GM18858 (cell line): ENCODE data around the gene USP13.

Experiments used
- ATAC-seq: cut with Tn5 transposase; IDR thresholded peaks from one replicate; pipeline ENCODE4 v1.9.1; 2021; ENCODE audit not compliant: unreplicated experiment

Gene USP13

GRCh38 chr3:179697736-179698332 lies 45.0 kb downstream of the USP13 start:
- ATAC-seq: no peak

GRCh38 chr3:179700716-179701115 lies 47.9 kb downstream of the USP13 start:
- no peak for ATAC-seq

- no peak for ATAC-seq
Measured at GRCh38 chr3:179701176-179701827, 48.5 kb downstream of the USP13 start.

- ATAC-seq: no peak
Measured at GRCh38 chr3:179702271-179702947, 49.6 kb downstream of the USP13 start.

- no peak for ATAC-seq
Measured at GRCh38 chr3:179703816-179704215, 51.0 kb downstream of the USP13 start.

- ATAC-seq: no peak
Measured at GRCh38 chr3:179706233-179706632, 53.4 kb downstream of the USP13 start.

- no peak for ATAC-seq
Measured at GRCh38 chr3:179710079-179710478, 57.2 kb downstream of the USP13 start.

- ATAC-seq: no peak
Measured at GRCh38 chr3:179713643-179714090, 60.8 kb downstream of the USP13 start.

- no peak for ATAC-seq
Measured at GRCh38 chr3:179715582-179715981, 62.7 kb downstream of the USP13 start.

- ATAC-seq: no peak
Measured at GRCh38 chr3:179716226-179716625, 63.4 kb downstream of the USP13 start.

GRCh38 chr3:179716811-179717210 lies 64.0 kb downstream of the USP13 start:
- no peak for ATAC-seq

GRCh38 chr3:179717219-179717618 lies 64.4 kb downstream of the USP13 start:
- ATAC-seq: no peak

- no peak for ATAC-seq
Measured at GRCh38 chr3:179719048-179719734, 66.4 kb downstream of the USP13 start.

GRCh38 chr3:179720196-179720595 lies 67.4 kb downstream of the USP13 start:
- ATAC-seq: no peak

GRCh38 chr3:179723617-179724016 lies 70.8 kb downstream of the USP13 start:
- ATAC-seq: no peak

- ATAC-seq: no peak
Measured at GRCh38 chr3:179726075-179726699, 73.3 kb downstream of the USP13 start.

GRCh38 chr3:179729086-179729485 lies 76.2 kb downstream of the USP13 start:
- no peak for ATAC-seq

GRCh38 chr3:179729981-179730380 lies 77.1 kb downstream of the USP13 start:
- ATAC-seq: no peak

GRCh38 chr3:179730506-179730905 lies 77.7 kb downstream of the USP13 start:
- ATAC-seq: no peak

- no peak for ATAC-seq
Measured at GRCh38 chr3:179731544-179731943, 78.7 kb downstream of the USP13 start.

GRCh38 chr3:179732661-179733348 lies 80.0 kb downstream of the USP13 start:
- ATAC-seq: no peak
